GM08714 (cell line): Measurements from ENCODE around the gene SLC15A4.

ENCODE experiments used
- H3K4me3 ChIP-seq: fragments of 200-500 bp; sonication (Bioruptor generic); 2 replicates; pipeline ENCODE4 v1.5.1; 2014; ENCODE audit warnings: mild to moderate bottlenecking, low read length, inconsistent platforms
- ZNF274 ChIP-seq: IDR thresholded peaks from 2 replicates; pipeline ENCODE4 v1.6.1; 2012; ENCODE audit warnings: mild to moderate bottlenecking, low read depth, low read length

SLC15A4 gene

DNA sequence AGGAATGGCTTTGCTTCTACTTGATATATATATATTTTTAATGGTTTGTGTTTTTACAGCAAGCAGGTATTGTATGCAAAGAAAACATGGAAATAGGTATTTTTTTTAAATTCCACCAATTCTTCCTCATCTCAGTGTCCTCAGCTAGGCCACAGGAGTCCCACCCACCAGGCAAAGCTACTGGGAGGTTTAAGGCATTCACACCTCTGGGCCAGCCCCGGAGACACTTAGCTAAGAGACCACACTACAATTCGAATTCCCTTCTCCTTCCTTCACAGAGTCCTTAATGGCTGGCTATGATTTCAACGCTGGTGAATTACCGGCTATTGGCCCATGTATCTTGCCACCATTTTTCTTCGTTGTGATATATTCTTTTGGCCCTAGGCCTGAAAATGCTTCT is 71.4 kb downstream of the SLC15A4 start:
- H3K4me3 ChIP-seq: no peak overlapping the region
- no peak for TF ChIP-seq ZNF274

DNA sequence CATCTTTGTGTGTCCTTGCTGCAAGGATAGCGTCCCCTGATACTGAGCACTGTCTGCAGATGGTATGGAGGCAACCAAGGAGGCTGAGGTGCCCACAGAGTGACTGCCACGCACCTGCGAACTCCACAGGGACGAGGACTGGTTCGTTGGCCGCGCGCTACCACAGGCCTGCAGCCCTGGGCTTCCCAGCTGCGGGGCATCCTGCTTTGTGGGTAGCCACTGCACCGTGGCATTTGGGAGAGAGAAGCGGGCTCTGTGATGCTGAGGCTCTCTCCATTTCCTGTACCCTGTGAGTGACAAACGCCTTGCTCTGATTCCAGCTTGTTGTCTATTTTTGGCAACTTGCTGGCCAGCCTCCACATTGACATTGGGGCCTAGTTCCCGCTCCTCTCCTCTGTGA is 76.3 kb downstream of the SLC15A4 start:
- TF ChIP-seq ZNF274: no peak
- no peak overlapping the region for H3K4me3 ChIP-seq

DNA sequence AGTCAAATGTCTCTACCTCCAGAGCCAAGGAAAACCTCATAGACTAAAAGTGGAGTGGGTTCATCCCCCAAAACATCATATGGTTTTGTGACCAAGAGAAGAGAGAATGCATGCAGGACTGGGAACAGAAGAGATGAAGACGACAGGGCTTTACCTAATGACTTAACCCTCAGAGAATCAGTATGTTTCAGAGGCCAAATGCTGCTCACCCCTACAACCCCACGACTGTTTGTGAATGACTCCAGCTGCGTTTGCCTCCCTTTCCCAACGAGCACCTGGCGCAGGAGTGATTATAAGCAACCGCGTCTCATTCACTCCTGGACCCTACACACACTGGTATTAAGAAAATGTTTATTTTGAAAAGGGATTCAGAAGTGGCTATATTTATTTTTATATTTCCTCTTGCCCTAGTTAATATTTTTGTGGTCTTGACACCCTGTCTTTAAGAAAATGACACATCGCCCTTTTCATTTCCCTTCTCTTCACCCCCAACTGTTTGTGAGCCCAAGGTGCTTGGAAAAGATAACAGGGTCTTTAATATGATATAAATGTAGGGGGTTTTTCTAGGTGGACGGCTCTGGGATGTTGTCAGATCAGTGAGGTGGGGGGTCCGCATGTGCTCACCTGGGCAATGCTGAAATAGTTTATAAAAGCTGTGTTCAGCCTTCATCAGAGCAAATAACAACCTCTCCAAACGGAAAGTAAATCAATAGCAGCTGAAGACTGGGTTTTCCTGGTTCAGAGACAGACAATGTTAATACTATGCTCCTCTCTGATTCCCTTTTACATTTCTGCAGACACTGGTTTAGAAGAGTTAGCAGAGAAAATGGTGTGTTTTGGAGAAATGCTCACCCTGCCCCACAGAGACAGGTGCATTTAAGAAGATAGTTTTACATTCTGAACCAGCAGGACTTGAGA is 77.7 kb downstream of the SLC15A4 start:
- H3K4me3 ChIP-seq: no peak overlapping the region
- no peak for TF ChIP-seq ZNF274

DNA sequence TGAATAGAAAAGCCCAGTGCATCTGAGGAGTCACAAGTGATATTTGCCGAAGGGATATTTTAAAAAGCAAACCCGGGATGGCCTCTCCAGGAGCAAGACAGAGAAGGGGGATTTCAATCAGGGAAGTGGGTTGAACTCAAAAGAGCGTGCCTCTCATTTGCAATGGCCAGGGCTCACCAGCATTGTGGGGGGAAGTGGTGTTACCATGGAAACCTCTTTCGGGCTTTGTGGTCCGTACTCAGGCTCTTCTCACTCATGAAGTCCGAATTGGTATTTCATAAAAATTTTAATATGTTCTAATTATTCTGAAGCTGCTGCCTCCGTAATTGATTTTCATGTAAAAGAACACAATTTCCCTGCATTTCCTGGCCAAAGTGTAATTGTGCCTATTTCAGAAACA is 79.8 kb downstream of the SLC15A4 start:
- TF ChIP-seq ZNF274: no peak
- H3K4me3 ChIP-seq: no peak overlapping the region
